H1 (cell line): Measurements from ENCODE around the gene KRT9. TPM values are rescaled to one million over a fixed set of nuclear protein-coding genes. Genes with fewer than 3 reads are reported as not detected.

Experiments
- ASH2L ChIP-seq: fragments of 200-600, 300-600 bp; sonication (generic); IDR thresholded peaks from one replicate; pipeline ENCODE4 v1.7.1; 2017; ENCODE audit warnings: low read length
- ATF3 ChIP-seq: IDR thresholded peaks from 2 replicates; pipeline ENCODE4 v1.6.1; 2011; ENCODE audit warnings: low read depth, mild to moderate bottlenecking, low read length; ENCODE audit not compliant: insufficient read depth
- CHD7 ChIP-seq: fragments of 300-600 bp; sonication (generic); IDR thresholded peaks from 2 replicates; pipeline ENCODE4 v1.7.1; 2012; ENCODE audit warnings: low read length, moderate library complexity, mild to moderate bottlenecking, inconsistent platforms; ENCODE audit not compliant: insufficient replicate concordance
- EGR1 ChIP-seq: IDR thresholded peaks from 2 replicates; pipeline ENCODE4 v1.6.1; 2011; ENCODE audit warnings: low read depth, low read length, borderline replicate concordance
- EZH2 ChIP-seq: fragments of 200-600 bp; sonication (generic); IDR thresholded peaks from 2 replicates; pipeline ENCODE4 v1.7.1; 2012; ENCODE audit warnings: low read depth, mild to moderate bottlenecking, moderate library complexity, low read length, inconsistent platforms; ENCODE audit not compliant: severe bottlenecking
- GABPA ChIP-seq: IDR thresholded peaks from 2 replicates; pipeline ENCODE4 v1.6.1; 2011; ENCODE audit warnings: mild to moderate bottlenecking, low read length, moderate library complexity, borderline replicate concordance; ENCODE audit not compliant: insufficient read depth
- POLR2AphosphoS5 ChIP-seq: IDR thresholded peaks from 2 replicates; pipeline ENCODE4 v1.6.1; 2011; ENCODE audit warnings: low read depth, low read length
- RFX5 ChIP-seq: IDR thresholded peaks from 2 replicates; pipeline ENCODE4 v1.6.1; 2011; ENCODE audit warnings: low read depth, low read length, improper control_type of control experiment, borderline replicate concordance
- TEAD4 ChIP-seq: IDR thresholded peaks from 2 replicates; pipeline ENCODE4 v1.6.1; 2012; ENCODE audit warnings: low read depth, low read length, inconsistent platforms, mixed read lengths
- polyA plus RNA-seq, 7 experiments: library from polyadenylated mRNA; depleted of rRNA in 3 of 7; stranded (reverse) in 5 of 7; unstranded in 2 of 7; fragments of >200 nt in 5 of 7; fragments of 200-250 nt in 2 of 7; gene quantifications; 1 replicate in 5 of 7; 2 replicates in 1 of 7; 4 replicates in 1 of 7; pipeline versions ENCODE4 v1.2.1 to v1.2.3, GENCODE V29; 2011 to 2013; ENCODE audit warnings: missing spikeins in 2 of 7, mixed read lengths in 2 of 7
- total RNA-seq: library from RNA; stranded (reverse); fragmentation: NEBNext Ultra II Directional; extraction: Animal tissue kit (Norgen Biotek cat#: 25700); gene quantifications from 2 replicates; pipeline ENCODE4 v1.2.1, GENCODE V29; 2021

KRT9 gene
- total and polyA plus RNA-seq, 2 of the 8 experiments (the other 6 are each of a cell fraction or from before 2014, with no cell fraction given): not detected

DNA sequence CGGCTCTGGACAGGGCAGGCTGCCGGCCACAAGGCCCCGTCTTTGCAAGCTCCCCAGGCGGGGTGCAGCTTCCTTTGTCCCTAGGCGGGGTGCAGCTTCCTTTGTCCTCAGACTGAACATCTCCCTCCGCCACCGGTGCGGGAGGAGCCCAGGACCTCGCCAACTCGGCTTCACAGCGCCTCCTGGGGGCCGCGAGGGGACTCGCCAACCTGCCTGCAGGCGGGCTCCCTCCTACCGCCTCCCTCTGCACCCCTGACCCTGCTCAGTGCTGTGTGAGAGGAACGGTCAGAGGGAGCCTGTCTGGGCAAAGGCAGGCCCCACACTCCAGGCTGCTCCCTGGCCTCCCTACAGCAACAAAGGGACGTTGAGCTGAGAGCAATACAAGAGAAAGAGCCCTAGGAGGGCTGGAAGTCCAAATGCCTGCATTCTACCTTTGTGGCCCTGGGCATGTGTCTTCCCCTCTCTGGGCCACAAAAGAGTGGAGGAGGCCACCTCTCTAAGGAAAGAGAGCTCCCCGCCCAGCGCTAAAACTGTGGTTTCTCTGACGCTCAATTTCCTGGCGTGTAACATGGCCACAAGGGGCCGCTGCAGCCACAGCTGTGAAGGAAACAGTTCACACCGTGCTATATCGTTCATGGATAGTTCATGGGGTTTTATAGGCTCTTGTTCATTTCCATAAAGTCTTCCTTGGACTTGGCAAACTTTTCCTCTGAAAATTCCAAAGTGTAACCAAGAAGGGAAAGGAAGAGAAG, 22.8 kb downstream of the KRT9 start (continued):
- peak; percentile 24 for TF ChIP-seq CHD7
- TF ChIP-seq GABPA: no peak
- TF ChIP-seq EGR1: no peak
- TF ChIP-seq ATF3: peak; percentile 5; the same call in 1 of the 2 replicates
- TF ChIP-seq ASH2L: peak; percentile 73
- no peak for TF ChIP-seq RFX5
- TF ChIP-seq POLR2AphosphoS5: no peak
- no peak for TF ChIP-seq EZH2
- no peak; the same call in 1 of the 2 replicates for TF ChIP-seq TEAD4
